Measurements from ENCODE around the gene TMEM247.
A peak's percentile ranks its signal among the peaks of the same experiment; 100 is the strongest.

TMEM247 gene

GRCh38 chr2:46490521-46491141 is 11.3 kb downstream of the TMEM247 start:
- DNase-seq, result peak; percentile 79

GRCh38 chr2:46492301-46492700 is 12.9 kb downstream of the TMEM247 start:
- DNase-seq, result no peak

- DNase-seq, result no peak
These were observed 14.0 kb downstream of the TMEM247 start for GRCh38 chr2:46493241-46493970.

GRCh38 chr2:46493971-46494250 is 14.5 kb downstream of the TMEM247 start:
- no peak for DNase-seq

- no peak for DNase-seq
These were observed 15.2 kb downstream of the TMEM247 start for GRCh38 chr2:46494596-46494995.

GRCh38 chr2:46495231-46496030 is 16.1 kb downstream of the TMEM247 start:
- no peak for DNase-seq

- DNase-seq, result no peak
These were observed 18.4 kb downstream of the TMEM247 start for GRCh38 chr2:46497766-46498165.

- no peak for DNase-seq
These were observed 19.3 kb downstream of the TMEM247 start for GRCh38 chr2:46498681-46499080.

GRCh38 chr2:46499392-46499785 is 20.0 kb downstream of the TMEM247 start:
- no peak for DNase-seq

GRCh38 chr2:46500801-46501200 is 21.4 kb downstream of the TMEM247 start:
- no peak for DNase-seq

- DNase-seq, result no peak
These were observed 23.0 kb downstream of the TMEM247 start for GRCh38 chr2:46502291-46502885.

- no peak for DNase-seq
These were observed 24.3 kb downstream of the TMEM247 start for GRCh38 chr2:46503686-46504085.

- no peak for DNase-seq
These were observed 24.9 kb downstream of the TMEM247 start for GRCh38 chr2:46504221-46504620.

- no peak for DNase-seq
These were observed 25.5 kb downstream of the TMEM247 start for GRCh38 chr2:46504685-46505471.

- DNase-seq, result no peak
These were observed 26.1 kb downstream of the TMEM247 start for GRCh38 chr2:46505472-46505783.

- DNase-seq, result no peak
These were observed 26.9 kb downstream of the TMEM247 start for GRCh38 chr2:46506131-46506706.

- DNase-seq, result no peak
These were observed 28.9 kb downstream of the TMEM247 start for GRCh38 chr2:46508312-46508711.

GRCh38 chr2:46508759-46509158 is 29.4 kb downstream of the TMEM247 start:
- no peak for DNase-seq

GRCh38 chr2:46509804-46510203 is 30.4 kb downstream of the TMEM247 start:
- no peak for DNase-seq

GRCh38 chr2:46510598-46511177 is 31.3 kb downstream of the TMEM247 start:
- no peak for DNase-seq

- no peak for DNase-seq
These were observed 32.8 kb downstream of the TMEM247 start for GRCh38 chr2:46512185-46512584.

GRCh38 chr2:46514738-46515137 is 35.4 kb downstream of the TMEM247 start:
- DNase-seq, result no peak

Data from femur (tissue), 1 donor.